ENCODE measurements around the gene RNF40. TPM values are rescaled to one million over a fixed set of nuclear protein-coding genes. Genes with fewer than 3 reads are reported as not detected.

Gene RNF40
- total RNA-seq, 1 donor from 2014 or later: 182 TPM

GRCh38 chr16:30758988-30759491, 3.1 kb upstream of the RNF40 start:
- H3K9me3 Mint-ChIP-seq (ENCODE audit: unreplicated experiment): peaks cover 7% of the 10 kb centered on the region
- no peak for DNase-seq
- peaks cover 13% of the 10 kb centered on the region for H3K4me1 Mint-ChIP-seq (ENCODE audit: low read depth, unreplicated experiment)
- H3K36me3 Mint-ChIP-seq (ENCODE audit: unreplicated experiment): peaks cover 6% of the 10 kb centered on the region
- no peak for TF ChIP-seq CTCF (IDR thresholded peaks at IDR 0.05; ENCODE audit: partially characterized antibody, unreplicated experiment)
- no peak overlapping the region for H3K27ac Mint-ChIP-seq (ENCODE audit: unreplicated experiment)
- H3K27me3 Mint-ChIP-seq (ENCODE audit: unreplicated experiment): peaks cover 5% of the 10 kb centered on the region
- H3K4me3 Mint-ChIP-seq (ENCODE audit: unreplicated experiment): no peak overlapping the region

- no peak for TF ChIP-seq CTCF (IDR thresholded peaks at IDR 0.05; ENCODE audit: partially characterized antibody, unreplicated experiment)
- no peak for DNase-seq
- H3K9me3 Mint-ChIP-seq (ENCODE audit: unreplicated experiment): peaks cover 7% of the 10 kb centered on the region
- no peak overlapping the region for H3K27ac Mint-ChIP-seq (ENCODE audit: unreplicated experiment)
- peaks cover 6% of the 10 kb centered on the region for H3K36me3 Mint-ChIP-seq (ENCODE audit: unreplicated experiment)
- peaks cover 5% of the 10 kb centered on the region for H3K27me3 Mint-ChIP-seq (ENCODE audit: unreplicated experiment)
- peak overlapping the region; percentile 93 for H3K4me3 Mint-ChIP-seq (ENCODE audit: unreplicated experiment)
- peaks cover 13% of the 10 kb centered on the region for H3K4me1 Mint-ChIP-seq (ENCODE audit: low read depth, unreplicated experiment)
Observed at GRCh38 chr16:30760001-30760559, 2.0 kb upstream of the RNF40 start.

- H3K4me3 Mint-ChIP-seq (ENCODE audit: unreplicated experiment): peak overlapping the region; percentile 93
- H3K27me3 Mint-ChIP-seq (ENCODE audit: unreplicated experiment): peaks cover 7% of the 10 kb centered on the region
- peaks cover 6% of the 10 kb centered on the region for H3K36me3 Mint-ChIP-seq (ENCODE audit: unreplicated experiment)
- TF ChIP-seq CTCF (IDR thresholded peaks at IDR 0.05; ENCODE audit: partially characterized antibody, unreplicated experiment): no peak
- H3K4me1 Mint-ChIP-seq (ENCODE audit: low read depth, unreplicated experiment): peaks cover 13% of the 10 kb centered on the region
- peak; percentile 60 for DNase-seq
- H3K9me3 Mint-ChIP-seq (ENCODE audit: unreplicated experiment): peaks cover 7% of the 10 kb centered on the region
- peak overlapping the region; percentile 56 for H3K27ac Mint-ChIP-seq (ENCODE audit: unreplicated experiment)
Observed at GRCh38 chr16:30760577-30761426, 1.3 kb upstream of the RNF40 start.

GRCh38 chr16:30761427-30761927, 645 bp upstream of the RNF40 start:
- Mint-ChIP-seq H3K27ac (ENCODE audit: unreplicated experiment) (peak overlapping the region; percentile 56), H3K9me3 (ENCODE audit: unreplicated experiment) (peaks cover 7% of the 10 kb centered on the region), H3K4me1 (ENCODE audit: low read depth, unreplicated experiment) (peaks cover 13% of the 10 kb centered on the region), H3K36me3 (ENCODE audit: unreplicated experiment) (peaks cover 6% of the 10 kb centered on the region), H3K4me3 (ENCODE audit: unreplicated experiment) (peak overlapping the region; percentile 93), H3K27me3 (ENCODE audit: unreplicated experiment) (peaks cover 7% of the 10 kb centered on the region)
- DNase-seq: no peak
- no peak for TF ChIP-seq CTCF (IDR thresholded peaks at IDR 0.05; ENCODE audit: partially characterized antibody, unreplicated experiment)
